Osteoblast (primary cell): Measurements from ENCODE around the gene ZYX. TPM values are rescaled to one million over a fixed set of nuclear protein-coding genes. Genes with fewer than 3 reads are reported as not detected.

Experiments used
- DNase-seq: peaks from one replicate; pipeline ENCODE4 v3.0.0; 2011; ENCODE audit warnings: low spot score, mixed read lengths; ENCODE audit not compliant: insufficient read length; ENCODE audit errors: missing footprints
- H2AFZ ChIP-seq: 2 replicates; pipeline ENCODE4 v1.6.0; 2011; ENCODE audit warnings: mild to moderate bottlenecking, low read length
- H3K27ac ChIP-seq: 2 replicates; pipeline ENCODE4 v1.5.1; 2011; ENCODE audit warnings: mild to moderate bottlenecking, low read depth, low read length, moderate library complexity
- H3K27me3 ChIP-seq: 2 replicates; pipeline ENCODE4 v1.6.0; 2012; ENCODE audit warnings: mild to moderate bottlenecking, control low read depth, inconsistent platforms, low read length, moderate library complexity; ENCODE audit not compliant: insufficient read depth
- H3K36me3 ChIP-seq: 2 replicates; pipeline ENCODE4 v1.5.1; 2011; ENCODE audit warnings: mild to moderate bottlenecking, low read length, control low read depth, moderate library complexity; ENCODE audit not compliant: insufficient read depth
- H3K4me1 ChIP-seq: 2 replicates; pipeline ENCODE4 v1.5.1; 2011; ENCODE audit warnings: mild to moderate bottlenecking, low read length, control low read depth, moderate library complexity; ENCODE audit not compliant: insufficient read depth
- H3K4me2 ChIP-seq: 2 replicates; pipeline ENCODE4 v1.6.0; 2011; ENCODE audit warnings: mild to moderate bottlenecking, low read length; ENCODE audit not compliant: insufficient read depth
- H3K4me3 ChIP-seq: fragments of 200-600 bp; sonication (generic); 3 replicates; pipeline ENCODE4 v1.5.1; 2012; ENCODE audit warnings: mild to moderate bottlenecking, low read length, inconsistent platforms; ENCODE audit not compliant: insufficient read depth
- H3K79me2 ChIP-seq: 2 replicates; pipeline ENCODE4 v1.6.0; 2012; ENCODE audit warnings: mild to moderate bottlenecking, low read length, control low read depth, inconsistent platforms; ENCODE audit not compliant: insufficient read depth
- H3K9me3 ChIP-seq: 2 replicates; pipeline ENCODE4 v1.5.1; 2011; ENCODE audit warnings: low read depth, low read length, control low read depth
- H4K20me1 ChIP-seq: 2 replicates; pipeline ENCODE4 v1.6.0; 2012; ENCODE audit warnings: mild to moderate bottlenecking, low read length, control low read depth; ENCODE audit not compliant: insufficient read depth
- CTCF ChIP-seq: IDR thresholded peaks from 2 replicates; pipeline ENCODE4 v1.5.1; 2011; ENCODE audit warnings: mild to moderate bottlenecking, low read depth, low read length, moderate library complexity; ENCODE audit errors: extremely low read depth
- total RNA-seq: library from RNA; depleted of rRNA; stranded (reverse); fragments of >200 nt; gene quantifications from 2 replicates; pipeline ENCODE4 v1.2.3, GENCODE V29; 2012

ZYX gene
- total RNA-seq, 1 donor, result 47.4 TPM

- peak; percentile 72 for DNase-seq
- Histone ChIP-seq H3K4me1 (peaks cover 39% of the 10 kb centered on the region), H3K9me3 (no peaks in the 10 kb centered on the region), H3K36me3 (peaks cover 41% of the 10 kb centered on the region), H3K27me3 (no peaks in the 10 kb centered on the region), H3K79me2 (no peaks in the 10 kb centered on the region), H3K27ac (no peak overlapping the region), H3K4me2 (no peak overlapping the region), H3K4me3 (no peak overlapping the region), H2AFZ (no peak overlapping the region), H4K20me1 (peaks cover 40% of the 10 kb centered on the region)
- no peak for TF ChIP-seq CTCF
Measured at GRCh38 chr7:143393267-143394041, 12.3 kb downstream of the ZYX start.

DNA sequence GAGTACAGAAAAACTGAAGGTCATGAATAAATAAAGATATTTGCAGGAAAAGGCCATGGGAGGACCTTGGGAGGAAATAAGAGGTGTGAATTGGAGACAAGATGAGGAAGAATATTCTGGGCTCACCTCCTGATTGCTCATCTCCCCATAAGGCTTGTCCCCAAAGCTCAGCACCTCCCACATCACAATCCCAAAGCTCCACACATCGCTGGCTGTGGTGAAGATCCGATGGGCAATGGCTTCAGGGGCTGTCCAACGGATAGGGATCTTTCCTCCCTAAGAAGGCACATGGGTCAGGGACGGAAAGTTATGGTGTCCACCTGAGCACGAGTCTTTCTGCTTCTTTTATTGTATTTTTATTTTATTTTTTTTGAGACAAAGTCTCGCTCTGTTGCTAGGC is 12.9 kb downstream of the ZYX start:
- peaks cover 34% of the 10 kb centered on the region for H4K20me1 ChIP-seq
- peaks cover 39% of the 10 kb centered on the region for H3K4me1 ChIP-seq
- H2AFZ ChIP-seq, result no peak overlapping the region
- H3K36me3 ChIP-seq, result peaks cover 35% of the 10 kb centered on the region
- no peak for TF ChIP-seq CTCF
- no peak for DNase-seq
- no peak overlapping the region for H3K27ac ChIP-seq
- H3K79me2 ChIP-seq, result no peaks in the 10 kb centered on the region
- H3K27me3 ChIP-seq, result no peaks in the 10 kb centered on the region
- no peak overlapping the region for H3K4me3 ChIP-seq
- H3K9me3 ChIP-seq, result no peaks in the 10 kb centered on the region
- H3K4me2 ChIP-seq, result no peak overlapping the region

DNA sequence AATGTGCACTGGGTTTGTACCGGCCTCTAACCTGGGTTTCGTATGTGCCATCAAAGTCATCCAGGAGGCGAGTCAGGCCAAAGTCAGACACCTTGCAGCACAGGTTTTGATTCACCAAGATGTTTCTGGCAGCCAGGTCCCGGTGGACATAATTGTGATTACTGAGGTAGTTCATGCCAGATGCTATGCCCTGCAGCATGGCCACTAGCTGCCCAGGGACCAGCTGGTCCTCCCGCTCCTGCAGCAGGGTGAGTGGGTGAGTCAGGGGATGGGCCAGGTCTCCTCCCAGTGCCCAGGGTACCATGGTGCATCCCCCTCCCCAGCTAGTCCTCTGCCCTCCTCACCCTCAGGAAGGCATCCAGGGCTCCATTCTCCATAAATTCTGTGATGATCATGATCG is 13.6 kb downstream of the ZYX start:
- DNase-seq, result peak; percentile 79
- H3K4me2 ChIP-seq, result no peak overlapping the region
- TF ChIP-seq CTCF, result no peak
- H3K27ac ChIP-seq, result no peak overlapping the region
- H3K79me2 ChIP-seq, result no peaks in the 10 kb centered on the region
- no peak overlapping the region for H2AFZ ChIP-seq
- no peaks in the 10 kb centered on the region for H3K27me3 ChIP-seq
- no peaks in the 10 kb centered on the region for H3K9me3 ChIP-seq
- H3K4me1 ChIP-seq, result peaks cover 39% of the 10 kb centered on the region
- H3K4me3 ChIP-seq, result no peak overlapping the region
- H4K20me1 ChIP-seq, result peaks cover 28% of the 10 kb centered on the region
- H3K36me3 ChIP-seq, result peaks cover 28% of the 10 kb centered on the region

DNA sequence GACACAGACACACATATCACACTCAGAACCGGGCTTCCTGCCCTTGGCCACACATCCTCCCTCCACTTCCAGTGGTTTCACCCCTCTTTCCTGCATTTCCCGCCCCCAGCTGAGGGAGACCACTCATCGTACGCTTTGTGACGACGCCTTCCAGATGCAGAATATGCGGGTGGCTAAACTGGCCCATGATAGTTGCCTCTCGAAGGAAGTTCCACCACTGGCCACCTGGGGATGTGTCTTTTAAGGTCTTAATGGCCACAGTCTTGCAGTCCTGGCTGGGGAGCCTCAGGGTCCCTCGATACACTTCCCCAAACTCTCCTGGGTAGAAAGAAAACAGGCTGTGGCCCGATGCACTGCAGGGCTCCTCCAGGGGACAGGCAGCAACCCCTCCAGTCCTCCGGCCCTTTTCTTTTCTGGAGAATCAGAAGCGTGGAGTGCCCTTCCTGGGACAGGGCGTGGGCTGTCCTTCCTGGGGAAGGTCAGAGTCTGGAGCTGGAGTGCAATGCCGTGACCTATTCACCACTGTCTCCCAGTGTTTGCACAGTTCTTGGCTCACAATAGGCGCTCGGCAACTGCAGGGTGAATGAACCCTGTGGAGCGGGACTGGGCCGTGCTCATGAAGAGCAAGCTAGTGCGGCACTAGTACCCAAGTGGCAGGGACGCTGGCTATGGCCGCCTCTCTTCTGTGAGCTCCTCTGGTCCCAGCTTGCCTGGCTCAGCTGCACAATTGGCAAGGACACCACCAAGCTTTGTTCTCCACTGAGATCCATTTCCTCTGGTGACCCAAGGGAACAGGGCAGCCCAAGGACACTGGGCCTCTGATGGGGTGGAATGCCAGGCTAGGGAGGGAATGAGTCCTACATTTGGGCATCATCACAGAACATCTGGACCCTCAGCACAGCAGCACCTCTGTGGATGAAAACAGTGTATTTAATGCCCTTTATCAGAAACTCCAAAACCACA is 14.3 kb downstream of the ZYX start:
- peaks cover 21% of the 10 kb centered on the region for H4K20me1 ChIP-seq
- peaks cover 21% of the 10 kb centered on the region for H3K36me3 ChIP-seq
- H3K4me3 ChIP-seq, result no peak overlapping the region
- H3K27ac ChIP-seq, result no peak overlapping the region
- H3K79me2 ChIP-seq, result no peaks in the 10 kb centered on the region
- H3K4me2 ChIP-seq, result no peak overlapping the region
- H2AFZ ChIP-seq, result no peak overlapping the region
- peak; percentile 88 for DNase-seq
- H3K9me3 ChIP-seq, result no peaks in the 10 kb centered on the region
- H3K4me1 ChIP-seq, result peaks cover 32% of the 10 kb centered on the region
- TF ChIP-seq CTCF, result peak; percentile 31
- H3K27me3 ChIP-seq, result peaks cover under 1% of the 10 kb centered on the region
